ENCODE results near the gene FBXL7.

GRCh38 chr5:15450473-15450872 lies 49.5 kb upstream of the FBXL7 start:
- TF ChIP-seq CTCF (conservative IDR thresholded peaks at IDR 0.05; ENCODE audit: low read length), result no peak
- no peak for TF ChIP-seq EZH2phosphoT487 (IDR thresholded peaks at IDR 0.05; ENCODE audit: borderline replicate concordance)
